CMK (cell line): ENCODE measurements around the gene SCP2.

ENCODE experiments used
- DNase-seq: peaks from one replicate; pipeline ENCODE4 v3.0.0-alpha.2; 2010; ENCODE audit warnings: low read depth

SCP2 gene

DNA sequence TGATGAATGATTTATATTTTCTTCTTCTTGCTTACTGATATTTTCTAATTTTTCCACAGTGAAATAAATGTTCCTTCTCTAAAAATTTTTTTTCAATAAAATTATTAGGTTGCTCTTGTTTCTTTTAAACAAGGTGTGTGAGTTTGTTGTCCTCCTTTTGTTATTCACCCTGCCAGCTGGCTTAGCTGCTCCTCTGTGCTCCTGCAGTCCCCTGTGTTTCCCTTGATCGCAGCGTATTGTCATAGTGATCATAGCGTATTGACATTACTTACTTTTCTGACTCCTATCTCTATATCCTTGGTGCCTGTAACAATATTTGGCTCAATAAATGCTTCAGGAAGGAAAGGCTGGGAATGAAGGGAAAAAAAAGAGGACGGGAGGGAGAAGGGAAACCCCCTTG, 110.1 kb downstream of the SCP2 start:
- DNase-seq = no peak

DNA sequence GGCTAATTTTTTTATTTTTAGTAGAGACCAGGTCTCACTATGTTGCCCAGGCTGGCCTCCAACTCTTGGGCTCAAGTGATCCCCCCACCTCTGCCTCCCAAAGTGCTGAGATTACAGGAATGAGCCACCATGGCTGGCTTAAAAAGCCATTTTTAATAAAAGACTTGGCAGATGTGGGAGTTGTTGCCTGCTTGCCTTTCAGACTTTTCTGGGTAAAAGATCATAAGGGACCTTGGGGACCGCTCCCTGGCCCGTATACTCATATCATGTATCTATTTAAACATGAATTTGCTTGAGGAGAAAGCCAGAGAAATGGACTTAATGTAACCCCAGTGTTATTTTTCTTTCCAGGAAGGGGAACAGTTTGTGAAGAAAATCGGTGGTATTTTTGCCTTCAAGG, 111.5 kb downstream of the SCP2 start:
- no peak for DNase-seq

DNA sequence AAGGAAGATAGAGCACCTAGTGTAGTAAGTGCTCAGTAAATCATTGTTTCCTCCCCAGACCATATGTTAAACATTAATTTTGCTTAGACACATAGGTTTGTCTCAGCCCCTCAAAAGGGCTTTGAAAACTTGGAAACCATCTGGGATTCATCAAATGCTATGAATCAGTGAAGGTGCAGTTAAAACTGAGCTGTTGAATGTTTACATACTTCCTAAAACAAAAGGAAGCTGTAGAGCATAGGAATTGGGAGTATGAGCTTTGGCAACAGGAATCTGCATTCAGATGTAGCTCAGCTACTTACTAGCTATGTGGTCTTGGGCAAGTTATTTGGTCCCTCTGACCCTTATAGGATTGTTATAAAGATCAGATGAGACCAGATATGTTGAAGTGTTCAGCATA, 116.2 kb downstream of the SCP2 start:
- no peak for DNase-seq

DNA sequence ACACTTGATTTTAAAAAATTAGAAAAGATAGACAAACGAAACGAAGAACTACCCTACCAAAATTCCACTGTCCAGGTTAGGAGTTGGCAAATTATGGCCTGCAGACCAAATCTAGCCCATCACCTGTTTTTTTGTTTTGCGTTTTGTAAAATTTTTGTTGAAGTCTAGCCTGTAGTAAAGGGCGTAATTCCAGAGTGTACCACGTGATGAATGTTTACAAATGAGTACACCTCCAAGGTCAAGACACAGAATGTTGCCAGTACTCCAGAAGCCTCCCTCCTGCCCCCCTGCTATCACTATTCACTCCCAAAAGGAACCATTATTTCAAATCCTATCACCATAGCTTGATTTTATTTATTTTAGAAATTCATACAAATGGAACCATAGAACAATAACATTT, 117.8 kb downstream of the SCP2 start:
- DNase-seq = no peak

DNA sequence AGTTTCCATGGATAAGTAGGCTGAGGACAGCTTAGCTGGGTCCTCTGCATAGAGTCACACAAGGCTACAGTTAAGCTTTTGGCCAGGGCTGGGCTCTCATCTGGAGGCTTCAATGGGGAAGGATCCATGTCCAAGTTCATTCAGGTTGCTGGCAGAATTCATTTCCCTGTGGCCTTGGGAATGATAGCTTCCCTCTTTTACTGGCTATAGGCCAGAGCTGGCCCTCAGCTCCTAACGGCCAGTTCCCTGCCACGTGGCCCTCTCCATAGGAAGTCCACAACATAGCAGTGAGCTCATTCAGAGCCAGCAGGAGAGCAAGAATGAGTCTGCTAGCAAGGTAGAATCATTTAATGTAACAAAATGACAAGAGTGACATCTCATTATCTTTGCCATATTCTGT, 119.9 kb downstream of the SCP2 start:
- DNase-seq = no peak

DNA sequence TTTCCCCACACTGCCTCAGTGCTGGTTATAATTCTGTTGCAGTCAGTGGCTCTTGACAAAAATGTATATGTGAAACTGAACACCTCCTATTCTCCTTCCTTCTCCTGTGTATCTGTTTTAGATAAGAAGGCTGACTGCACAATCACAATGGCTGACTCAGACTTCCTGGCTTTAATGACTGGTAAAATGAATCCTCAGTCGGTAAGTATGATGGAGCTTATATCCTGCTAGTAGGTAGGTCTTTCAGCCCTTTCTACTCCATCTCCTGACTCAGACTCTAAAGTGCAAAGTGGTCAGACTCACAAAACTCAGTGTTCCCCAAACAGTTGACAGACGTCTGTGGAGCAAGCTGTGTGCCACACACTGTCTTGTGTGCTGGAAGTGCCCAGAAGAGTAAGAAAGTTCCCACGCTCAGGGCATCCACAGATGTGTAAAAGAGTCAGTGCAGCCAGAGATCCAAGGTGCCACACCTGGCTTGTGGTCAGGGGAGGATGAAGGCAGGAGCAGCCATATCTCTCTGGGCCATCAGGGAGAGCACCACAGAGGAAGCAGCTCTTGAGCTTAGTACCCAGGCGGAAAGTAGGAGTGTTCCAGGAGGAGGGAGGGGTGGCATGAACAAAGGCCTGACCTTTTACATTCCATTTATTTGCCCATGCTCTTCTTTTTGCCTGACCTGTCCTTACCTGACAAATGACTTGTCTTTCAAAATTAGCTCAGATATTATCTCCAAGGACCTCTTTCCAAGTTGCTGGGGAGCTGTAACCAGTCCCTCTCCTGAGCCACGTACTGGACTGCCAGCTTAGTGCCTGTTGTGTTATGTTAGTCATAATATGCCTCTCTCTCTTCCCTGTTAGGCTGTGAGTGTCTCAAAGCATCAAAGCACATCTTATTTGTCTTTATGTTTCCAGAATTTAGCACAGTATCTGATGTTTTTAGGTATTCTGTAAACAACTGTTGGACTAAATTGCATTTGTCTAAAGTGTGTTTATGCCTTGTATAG, 121.0 kb downstream of the SCP2 start:
- no peak for DNase-seq

DNA sequence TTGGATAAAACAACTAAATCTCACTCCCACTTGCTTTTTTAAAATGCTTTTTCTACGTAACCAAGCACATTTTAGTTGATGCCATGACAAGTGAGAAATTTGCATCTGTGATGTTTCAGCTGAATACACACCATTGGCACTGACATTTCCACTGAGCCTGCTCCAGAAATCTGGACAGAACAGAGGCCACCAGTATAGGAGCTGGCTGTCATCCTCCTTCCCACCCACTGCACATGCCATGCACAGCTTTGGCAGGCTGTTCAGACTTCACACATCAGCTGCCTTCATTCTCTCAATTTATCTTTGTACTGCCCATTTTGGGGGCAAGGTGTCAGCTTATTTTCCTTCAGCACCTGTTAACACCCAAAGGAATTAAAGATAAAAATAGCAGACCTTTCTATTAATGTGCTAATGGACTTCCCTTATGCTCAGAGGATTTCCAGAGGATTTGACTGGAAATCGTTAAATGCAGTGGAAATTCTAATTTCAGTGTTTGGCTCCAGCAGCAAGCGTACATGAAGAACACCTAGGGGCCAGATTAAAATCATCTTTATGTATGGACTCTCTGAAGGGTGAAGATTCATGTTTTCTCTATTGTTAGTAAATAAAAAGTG, 122.0 kb downstream of the SCP2 start:
- no peak for DNase-seq

DNA sequence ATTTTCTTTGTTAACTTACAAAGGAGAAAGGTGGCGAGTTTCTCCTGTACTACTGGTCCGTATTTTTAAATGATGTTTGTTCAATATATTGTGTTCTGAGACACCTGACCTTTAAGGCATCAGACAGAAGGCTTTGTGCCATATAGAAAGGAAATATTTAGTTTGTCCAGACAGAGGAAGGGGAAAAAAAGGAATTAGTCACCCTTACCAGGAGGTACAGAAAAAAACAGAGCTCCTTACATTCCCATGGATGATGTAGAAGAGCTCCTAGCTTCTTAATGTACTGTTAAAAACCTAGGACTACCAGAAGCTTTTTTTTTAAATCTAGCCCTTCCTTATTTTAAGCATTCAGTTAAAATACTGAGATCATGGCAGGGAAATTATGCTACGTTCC, 122.5 kb downstream of the SCP2 start:
- no peak for DNase-seq

DNA sequence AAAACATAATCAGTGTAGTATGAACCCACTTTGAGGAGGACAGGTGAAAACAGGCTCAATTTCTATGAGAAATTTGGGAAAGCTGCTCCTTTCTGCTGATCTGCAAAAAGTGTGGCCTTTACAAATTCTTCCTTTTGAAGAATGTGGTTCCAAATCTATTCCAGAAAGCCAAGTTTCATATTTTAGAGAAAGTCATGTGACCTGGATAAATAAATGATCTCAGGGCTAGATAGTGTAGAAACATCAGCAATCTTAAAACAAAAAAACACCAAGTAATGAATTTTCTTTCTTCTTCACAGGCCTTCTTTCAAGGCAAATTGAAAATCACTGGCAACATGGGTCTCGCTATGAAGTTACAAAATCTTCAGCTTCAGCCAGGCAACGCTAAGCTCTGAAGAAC, 123.2 kb downstream of the SCP2 start:
- DNase-seq = no peak

DNA sequence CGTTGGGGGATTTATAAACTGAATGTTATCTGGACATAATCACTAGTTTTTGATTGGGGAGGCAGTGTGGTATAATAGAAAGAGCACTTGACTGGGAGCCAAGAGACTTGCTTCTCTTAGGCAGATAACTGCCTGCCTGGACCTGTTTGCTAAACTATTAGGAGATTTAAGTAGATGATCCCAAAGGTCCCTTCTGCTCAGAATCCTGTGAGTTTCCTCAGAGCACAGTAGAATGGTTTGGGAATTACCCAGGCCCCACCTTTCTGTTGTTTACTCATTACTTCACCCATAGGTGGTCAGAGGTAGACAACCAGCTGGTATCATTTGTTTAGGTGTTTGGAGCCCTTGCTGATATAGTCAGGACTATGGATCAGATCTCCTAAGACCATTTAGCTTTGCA, 124.6 kb downstream of the SCP2 start:
- no peak for DNase-seq

DNA sequence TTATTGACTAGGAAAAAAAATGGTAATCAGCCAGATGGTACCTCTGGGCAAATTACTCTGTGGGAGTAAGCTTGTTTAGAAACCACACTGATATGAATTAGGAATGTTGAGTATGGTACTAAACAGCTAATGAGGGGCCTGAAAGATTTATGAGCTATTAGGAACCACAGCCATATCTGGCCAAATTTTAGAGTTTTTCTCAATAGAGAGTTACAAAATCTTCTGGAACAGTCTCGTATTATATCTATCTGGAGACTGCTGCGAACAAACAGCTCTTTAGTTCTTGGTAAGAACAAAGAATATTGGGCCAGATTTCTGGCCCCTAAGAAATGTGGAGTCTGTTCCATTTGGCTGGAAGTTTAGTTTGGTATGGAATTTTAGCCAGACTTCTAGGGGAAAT, 130.1 kb downstream of the SCP2 start:
- DNase-seq = no peak

DNA sequence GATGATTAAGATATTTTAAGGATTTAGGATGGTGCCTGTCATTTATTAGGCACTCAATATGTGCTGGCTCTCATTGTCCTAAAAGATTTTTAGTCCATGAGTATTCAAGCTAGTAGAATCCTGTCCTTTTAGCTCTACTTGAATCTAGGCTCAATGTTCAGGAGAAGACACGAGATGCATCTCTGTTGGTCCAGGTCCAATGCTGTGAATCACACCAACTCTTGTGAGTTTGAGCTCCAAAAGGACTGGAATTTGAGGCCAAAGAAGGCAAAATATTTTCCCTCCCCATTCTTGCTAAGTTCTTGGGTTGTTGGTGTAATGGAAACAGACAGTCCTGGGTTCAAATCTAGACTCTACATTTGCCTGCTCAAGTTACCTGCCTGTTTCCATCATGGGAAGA, 133.5 kb downstream of the SCP2 start:
- DNase-seq = no peak

DNA sequence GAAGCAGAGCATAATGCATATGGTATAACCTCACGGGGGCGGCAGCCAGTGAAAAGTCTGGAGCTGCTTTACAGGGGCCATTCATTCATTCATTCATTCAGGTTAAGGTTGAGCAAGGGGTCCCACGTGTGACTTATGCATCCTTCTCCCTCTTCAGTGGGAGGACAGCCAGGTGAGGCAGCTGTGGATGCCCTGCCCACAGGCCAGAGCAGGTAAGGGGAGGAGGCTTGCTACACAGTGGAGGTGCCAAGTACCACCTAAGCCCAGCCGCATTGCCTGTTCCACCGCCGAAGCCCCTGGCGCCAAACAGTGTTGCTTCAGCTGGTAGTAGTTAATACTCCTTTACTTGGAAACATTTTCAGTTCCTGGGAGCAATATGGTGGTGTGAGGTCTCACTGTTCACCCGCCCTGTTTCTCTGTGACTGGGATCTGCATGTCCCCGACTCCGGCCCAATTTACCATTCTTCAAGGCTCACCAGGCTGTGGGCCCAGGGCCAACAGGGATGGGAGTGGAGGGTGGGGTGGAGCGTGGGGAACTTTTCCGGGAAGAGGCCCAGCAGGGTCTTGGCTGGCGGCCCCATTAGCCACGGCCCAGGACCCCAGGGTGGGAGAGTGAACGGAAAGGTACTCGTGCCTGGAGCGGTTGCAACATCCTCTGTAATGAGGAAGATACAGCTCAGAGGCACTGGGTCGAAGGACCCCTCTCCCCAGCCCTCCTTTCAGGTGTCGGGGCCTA, 134.2 kb downstream of the SCP2 start:
- no peak for DNase-seq

DNA sequence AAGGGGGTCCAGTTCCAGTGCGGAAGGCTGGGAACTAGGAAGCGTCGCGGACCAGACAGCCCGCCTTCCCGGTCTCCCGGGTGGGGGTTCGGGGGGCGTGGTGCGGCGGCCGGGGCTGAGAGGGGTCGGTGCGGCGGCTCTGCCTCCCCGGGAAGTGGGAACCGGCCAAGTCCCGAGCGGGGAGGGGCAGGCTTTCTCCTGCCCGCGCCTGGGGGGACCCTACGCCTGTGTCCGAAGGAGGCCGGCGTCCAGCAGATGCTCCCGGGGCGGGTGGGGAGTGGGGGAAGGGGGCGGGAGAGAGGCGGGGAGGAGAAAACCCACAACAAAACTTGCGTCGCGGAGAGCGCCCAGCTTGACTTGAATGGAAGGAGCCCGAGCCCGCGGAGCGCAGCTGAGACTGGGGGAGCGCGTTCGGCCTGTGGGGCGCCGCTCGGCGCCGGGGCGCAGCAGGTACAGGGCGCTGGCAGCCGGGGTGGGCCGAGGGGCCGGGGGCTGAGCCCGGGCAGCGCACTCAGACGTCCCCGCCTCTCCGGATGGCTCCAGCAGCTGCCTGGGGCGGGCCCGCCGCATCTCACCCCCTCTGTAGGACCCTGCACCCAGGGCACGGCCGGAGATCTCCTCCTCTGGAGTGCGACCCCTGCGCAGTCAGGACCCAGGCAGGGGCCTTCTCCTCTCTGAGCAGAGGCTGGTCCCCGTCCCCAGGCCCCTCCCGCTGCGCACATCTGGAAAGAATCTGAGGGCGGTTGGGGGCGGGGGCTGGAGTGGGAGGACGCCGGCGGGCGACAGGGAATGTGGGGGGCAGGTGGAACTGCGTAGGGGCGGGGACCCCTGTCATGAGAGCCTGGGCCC, 135.0 kb downstream of the SCP2 start, which contains the start of gene PODN:
TSS of gene PODN (plus strand) at position 355 of the 849 bp plus-strand sequence. CDS start 7,643 bp downstream, outside the sequence.
- no peak for DNase-seq

DNA sequence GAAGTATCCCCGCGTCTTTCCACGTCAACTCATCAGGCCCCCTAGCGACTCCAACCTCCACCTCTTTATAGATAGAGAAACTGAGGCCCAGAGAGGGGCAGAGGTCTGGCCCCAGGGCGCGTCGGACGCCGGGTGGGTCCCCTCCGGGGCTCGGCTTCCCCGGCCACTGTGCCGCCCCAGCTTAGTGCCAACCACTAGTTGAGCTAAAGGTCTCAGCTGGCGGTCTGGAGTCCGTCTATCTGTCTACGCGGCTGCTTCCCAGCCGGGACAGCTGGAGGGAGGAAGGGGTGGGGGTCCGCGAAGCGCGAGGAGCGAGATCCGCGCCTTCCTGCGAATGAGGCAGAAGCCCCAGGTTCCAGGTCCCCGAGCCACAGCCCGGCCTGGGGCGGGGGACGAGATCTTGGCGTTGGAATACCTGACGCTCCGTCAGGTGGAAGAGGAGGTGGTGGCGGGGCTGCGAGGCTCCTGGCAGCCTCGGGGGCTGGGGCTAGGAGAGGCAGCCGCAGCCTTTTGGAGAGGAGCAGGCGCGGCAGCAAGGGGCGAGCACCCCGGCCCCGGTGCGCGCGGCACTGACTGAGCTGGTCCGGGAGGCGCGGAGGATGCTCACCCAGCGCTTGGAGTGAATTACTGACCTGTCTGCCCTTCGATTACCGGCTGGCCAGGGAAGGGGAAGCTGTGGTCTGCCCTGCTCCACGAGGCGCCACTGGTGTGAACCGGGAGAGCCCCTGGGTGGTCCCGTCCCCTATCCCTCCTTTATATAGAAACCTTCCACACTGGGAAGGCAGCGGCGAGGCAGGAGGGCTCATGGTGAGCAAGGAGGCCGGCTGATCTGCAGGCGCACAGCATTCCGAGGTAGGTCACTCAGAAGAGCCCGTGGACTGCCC, 135.9 kb downstream of the SCP2 start:
- DNase-seq = no peak

DNA sequence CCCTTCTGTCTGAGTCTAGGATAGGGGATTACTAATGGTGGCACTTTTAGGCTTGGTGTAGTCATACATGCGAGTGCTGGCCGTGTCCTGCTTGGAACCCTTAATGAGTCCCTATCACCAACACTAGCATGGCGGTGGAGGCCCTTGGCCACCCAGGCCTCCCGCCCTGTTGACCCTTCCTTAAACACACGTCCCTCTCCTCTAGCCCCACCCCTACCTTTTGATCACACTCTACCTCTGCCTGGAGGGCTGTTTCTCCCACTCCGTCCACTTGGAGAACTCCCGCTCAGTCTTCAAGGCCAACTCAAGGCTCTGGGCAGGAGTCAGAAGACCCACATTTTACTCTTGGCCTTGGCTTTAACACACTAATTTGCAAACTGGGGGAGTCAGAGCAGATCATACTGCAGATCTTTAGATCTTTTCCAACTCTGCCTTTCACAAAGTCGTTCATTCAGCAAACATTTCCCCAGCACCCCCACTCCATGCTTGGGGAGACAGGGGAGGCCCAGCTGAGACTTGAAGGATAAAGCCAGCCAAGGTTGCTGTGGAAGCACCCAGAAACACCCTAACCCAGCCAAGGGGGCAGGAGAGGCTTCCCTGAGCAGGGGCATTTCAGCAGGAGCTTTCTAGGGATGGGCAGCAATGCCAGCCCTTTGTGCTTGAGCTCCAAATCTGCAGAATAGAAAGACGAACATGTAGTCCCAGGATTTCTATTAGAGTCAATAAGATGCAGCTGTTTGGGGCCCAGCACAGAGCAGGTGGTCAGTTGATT, 136.9 kb downstream of the SCP2 start:
- no peak for DNase-seq

DNA sequence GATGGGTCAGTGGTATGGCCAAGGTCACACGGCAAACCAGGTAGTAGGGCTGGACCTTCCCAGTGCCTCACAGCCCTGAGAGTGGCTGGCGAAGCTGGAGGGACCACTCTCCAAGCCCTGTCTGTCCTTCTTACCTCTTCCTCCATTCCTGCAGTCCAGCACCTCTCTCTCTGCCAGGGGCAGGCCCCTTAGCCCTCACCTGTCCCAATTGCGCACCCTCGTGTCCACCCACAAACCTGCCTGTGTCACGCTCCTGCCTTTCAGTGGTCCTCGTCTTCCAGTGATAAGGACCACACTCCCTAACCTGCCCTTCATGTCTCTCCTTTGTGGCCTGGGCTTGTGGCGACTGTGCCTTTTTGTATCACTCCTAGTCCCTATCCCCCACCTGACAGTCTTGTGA, 138.3 kb downstream of the SCP2 start:
- DNase-seq = no peak

DNA sequence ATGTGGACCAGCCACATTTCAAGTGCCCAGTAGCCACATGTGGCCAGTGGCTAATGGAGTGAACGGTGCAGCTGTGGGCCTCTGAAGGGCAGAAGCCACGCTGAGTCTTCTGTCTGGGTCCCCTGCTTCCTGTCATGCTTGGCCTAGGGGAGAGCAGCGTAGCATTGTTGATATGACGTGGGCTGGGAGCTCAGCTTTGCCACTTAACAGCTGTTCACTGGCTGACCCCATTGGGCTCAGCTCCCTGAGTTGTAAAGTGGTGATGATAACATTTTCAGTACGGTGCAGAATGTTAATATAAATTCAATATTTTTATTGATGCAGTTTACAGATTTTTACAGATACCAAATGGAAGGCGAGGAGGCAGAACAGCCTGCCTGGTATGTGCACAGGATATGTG, 139.4 kb downstream of the SCP2 start:
- no peak for DNase-seq

DNA sequence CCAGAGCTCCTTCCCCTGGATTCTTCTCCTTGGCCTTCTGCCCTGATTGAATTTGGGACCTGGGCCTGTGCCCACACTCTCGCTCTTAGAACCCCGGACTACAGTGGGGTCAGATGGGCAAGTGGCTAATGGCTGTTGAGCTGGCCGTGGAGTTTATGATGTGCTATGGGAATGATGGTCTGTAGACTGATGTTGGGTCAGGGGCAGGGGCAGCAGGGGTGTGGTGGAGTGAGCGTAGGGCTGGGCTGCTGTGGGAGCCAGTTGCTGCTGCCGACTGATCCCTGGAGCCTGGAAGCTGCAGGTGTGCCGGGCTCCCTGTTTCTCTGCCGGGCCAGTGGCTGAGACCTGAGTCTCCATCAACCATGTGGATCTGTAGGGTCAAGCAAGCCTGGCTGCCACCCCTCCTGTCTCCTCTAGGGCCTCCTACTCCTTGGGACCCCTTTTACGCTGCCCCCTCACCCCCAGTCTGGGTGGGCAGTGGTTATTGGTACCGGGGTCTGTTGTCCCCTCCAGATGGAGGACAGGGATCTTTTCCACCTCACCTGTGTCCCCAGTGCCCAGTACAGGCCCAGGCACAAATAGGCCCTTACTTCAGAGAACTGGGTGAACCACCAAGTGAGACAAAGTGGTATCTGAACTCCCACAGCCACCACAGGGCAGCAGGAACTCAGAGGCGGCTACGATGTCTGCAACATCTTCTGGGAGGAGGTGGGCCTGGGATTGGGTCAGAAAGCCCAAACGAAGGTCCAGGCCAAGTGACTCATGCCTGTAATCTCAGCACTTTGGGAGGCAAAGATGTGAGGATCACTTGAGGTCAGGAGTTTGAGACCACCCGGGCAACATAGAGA, 140.0 kb downstream of the SCP2 start:
- DNase-seq = no peak
